Urinary bladder (tissue), 4 donors: ENCODE results near the gene PHF2. TPM values are rescaled to one million over a fixed set of nuclear protein-coding genes. Genes with fewer than 3 reads are reported as not detected.

ENCODE experiments used
- DNase-seq: peaks from one replicate; pipeline ENCODE4 v3.0.0-alpha.2; 2015; ENCODE audit errors: extremely low spot score
- H3K27ac ChIP-seq: one replicate; pipeline ENCODE4 v1.5.1; 2013; ENCODE audit warnings: low read depth, mild to moderate bottlenecking, moderate library complexity
- H3K36me3 ChIP-seq: one replicate; pipeline ENCODE4 v1.6.1; 2013; ENCODE audit warnings: mild to moderate bottlenecking, moderate library complexity; ENCODE audit not compliant: insufficient read depth
- H3K4me1 ChIP-seq: one replicate; pipeline ENCODE4 v1.6.1; 2013; ENCODE audit warnings: mild to moderate bottlenecking, moderate library complexity; ENCODE audit not compliant: insufficient read depth
- H3K4me3 ChIP-seq: one replicate; pipeline ENCODE4 v1.5.1; 2013; ENCODE audit warnings: low read depth, low read length
- WGBS: extraction: QIAGEN DNeasy Blood & Tissue Kit; methylation state at CpG from one replicate; pipeline ENCODE4 v1.1.7; 2013; 5-methylcytosine and 5-hydroxymethylcytosine counted together
- polyA plus RNA-seq: library from polyadenylated mRNA; stranded (reverse); fragments of 200-250 nt; gene quantifications from one replicate; pipeline ENCODE4 v1.2.3, GENCODE V29; 2013
- total RNA-seq: library from RNA; depleted of rRNA; stranded (reverse); fragments of >200 nt; gene quantifications from one replicate; pipeline ENCODE4 v1.2.3, GENCODE V29; 2014
- donor health status: healthy with polysubstance abuse.
- donor health status: healthy.

Gene PHF2
- total and polyA plus RNA-seq, 2 donors = 20.0 to 33.1 TPM

GRCh38 chr9:93644397-93645088 lies 68.2 kb downstream of the PHF2 start:
- DNase-seq = no peak
- H3K4me1 ChIP-seq = no peaks in the 10 kb centered on the region
- H3K36me3 ChIP-seq = peaks cover 4% of the 10 kb centered on the region
- 89% methylated on average over 12 of the region's 12 CpGs for WGBS
- H3K27ac ChIP-seq = no peak overlapping the region
- H3K4me3 ChIP-seq = no peak overlapping the region

- Histone ChIP-seq H3K27ac (no peak overlapping the region), H3K4me3 (no peak overlapping the region), H3K4me1 (no peaks in the 10 kb centered on the region), H3K36me3 (peaks cover 4% of the 10 kb centered on the region)
- DNase-seq = no peak
- 94% methylated on average over 28 of the region's 28 CpGs for WGBS
These were observed 68.9 kb downstream of the PHF2 start for GRCh38 chr9:93645149-93645889.

GRCh38 chr9:93645921-93646639 lies 69.7 kb downstream of the PHF2 start:
- Histone ChIP-seq H3K4me3 (no peak overlapping the region), H3K4me1 (no peaks in the 10 kb centered on the region), H3K36me3 (peaks cover 4% of the 10 kb centered on the region), H3K27ac (no peak overlapping the region)
- 93% methylated on average over 12 of the region's 12 CpGs for WGBS
- DNase-seq = no peak

DNA sequence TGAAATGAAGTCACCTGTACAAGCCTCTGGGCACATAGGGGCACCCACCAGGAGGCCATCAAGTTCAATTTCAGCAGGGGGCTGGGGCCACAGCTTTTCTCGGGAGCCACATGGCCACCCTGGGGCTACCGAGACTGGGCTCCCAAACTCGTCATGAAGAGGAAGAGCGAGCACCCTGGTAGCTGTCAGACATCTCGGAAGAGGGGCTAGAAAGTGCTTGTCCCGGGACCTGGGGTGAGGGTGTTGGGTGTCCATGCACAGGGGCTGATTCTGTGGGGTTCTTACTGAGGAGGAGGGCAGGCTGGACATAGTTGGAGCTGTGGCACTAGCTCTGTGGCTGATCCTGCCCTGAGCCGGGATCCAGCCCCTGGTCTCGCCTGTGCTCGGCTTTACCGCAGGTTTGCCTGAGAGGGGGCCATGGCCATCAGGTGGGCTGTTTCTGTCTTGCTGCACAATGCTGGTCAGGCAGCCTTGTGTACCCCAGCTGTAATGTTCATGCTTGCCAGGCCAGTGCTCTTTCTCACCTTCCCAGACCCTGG lies 70.3 kb downstream of the PHF2 start:
- no peak for DNase-seq
- WGBS = 97% methylated on average over 10 of the region's 10 CpGs
- H3K4me3 ChIP-seq = no peak overlapping the region
- peaks cover 4% of the 10 kb centered on the region for H3K36me3 ChIP-seq
- no peak overlapping the region for H3K27ac ChIP-seq
- no peaks in the 10 kb centered on the region for H3K4me1 ChIP-seq

- no peak for DNase-seq
- 92% methylated on average over 5 of the region's 5 CpGs for WGBS
- no peaks in the 10 kb centered on the region for H3K4me1 ChIP-seq
- H3K36me3 ChIP-seq = peaks cover 4% of the 10 kb centered on the region
- no peak overlapping the region for H3K4me3 ChIP-seq
- H3K27ac ChIP-seq = no peak overlapping the region
These were observed 71.8 kb downstream of the PHF2 start for GRCh38 chr9:93648181-93648580.

- Histone ChIP-seq H3K4me3 (no peak overlapping the region), H3K36me3 (peaks cover 4% of the 10 kb centered on the region)
- WGBS = 91% methylated on average over 13 of the region's 13 CpGs
These were observed 72.5 kb downstream of the PHF2 start for GRCh38 chr9:93648836-93649235.

DNA sequence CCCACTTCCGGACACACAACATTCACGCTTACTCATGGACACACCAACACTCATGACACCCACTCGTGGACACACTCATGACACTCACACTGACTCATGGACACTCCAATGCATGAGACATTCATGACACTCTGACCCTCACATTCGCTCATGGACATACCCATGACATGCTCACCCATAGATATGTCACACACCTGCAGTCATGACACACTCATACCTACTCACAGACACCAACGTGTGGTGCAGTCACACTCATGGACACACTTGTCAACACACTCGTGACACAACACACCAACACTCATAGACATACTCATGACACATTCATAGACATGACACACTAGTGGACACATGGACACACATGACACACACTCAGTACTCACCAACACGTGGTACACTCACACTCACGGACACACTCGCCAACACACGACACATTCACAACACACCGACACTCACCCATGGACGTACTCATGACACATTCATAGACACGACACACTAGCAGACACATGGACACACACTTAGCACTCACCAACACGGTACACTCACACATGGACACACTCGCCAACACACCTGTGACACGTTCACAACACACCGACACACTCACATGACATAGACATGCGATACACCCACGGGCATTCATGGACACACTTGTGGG lies 73.4 kb downstream of the PHF2 start:
- DNase-seq = no peak
- Histone ChIP-seq H3K36me3 (peaks cover 4% of the 10 kb centered on the region), H3K4me1 (no peaks in the 10 kb centered on the region), H3K27ac (no peak overlapping the region), H3K4me3 (no peak overlapping the region)
- 93% methylated on average over 19 of the region's 19 CpGs for WGBS

More at GRCh38 chr9:93648836-93649235, 72.5 kb downstream of the PHF2 start:
- Histone ChIP-seq H3K27ac (no peak overlapping the region), H3K4me1 (no peaks in the 10 kb centered on the region)
- no peak for DNase-seq

DNA sequence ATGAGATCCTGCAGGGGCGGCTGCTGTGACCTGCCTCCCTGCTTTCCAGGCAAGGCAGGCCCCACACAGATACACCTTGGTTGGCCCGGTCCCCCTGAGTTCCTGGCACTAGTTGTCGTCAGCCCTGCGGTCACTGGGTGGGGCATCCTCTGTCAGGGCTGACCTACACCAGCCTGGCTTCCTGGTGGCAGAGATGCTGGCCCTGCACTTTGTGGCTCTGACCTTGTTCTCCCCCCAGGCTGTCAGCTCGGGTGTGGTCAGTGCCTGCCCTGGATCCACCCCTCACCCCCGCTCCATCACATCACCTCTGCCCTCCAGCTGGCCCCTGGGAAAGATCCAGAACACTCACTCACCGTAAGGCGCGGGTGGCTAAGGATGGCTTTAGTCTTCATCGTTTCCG lies 74.1 kb downstream of the PHF2 start:
- Histone ChIP-seq H3K27ac (no peak overlapping the region), H3K36me3 (peaks cover 3% of the 10 kb centered on the region), H3K4me1 (no peaks in the 10 kb centered on the region), H3K4me3 (no peak overlapping the region)
- DNase-seq = no peak
- WGBS = 92% methylated on average over 11 of the region's 11 CpGs

DNA sequence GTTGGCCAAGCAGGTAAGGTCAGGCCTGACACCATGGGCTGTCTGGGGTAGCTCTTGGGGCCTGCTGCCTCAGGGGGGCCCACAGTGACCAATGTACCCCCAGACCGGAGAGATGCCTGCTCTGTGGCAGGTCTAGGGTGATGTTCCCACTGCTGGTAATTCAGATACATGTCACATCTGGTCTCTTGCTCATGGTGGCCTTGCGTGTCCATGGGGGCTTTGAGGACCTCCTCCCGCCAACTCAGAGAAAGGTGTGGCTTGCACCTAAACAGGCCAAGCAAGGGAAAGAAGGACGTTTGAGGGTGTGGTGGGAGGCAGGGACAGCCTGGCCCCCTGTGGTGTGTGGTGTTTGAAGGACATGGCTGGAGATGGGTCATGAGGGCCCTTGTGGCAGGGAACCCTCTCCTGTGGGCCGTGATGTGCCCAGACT lies 75.2 kb downstream of the PHF2 start:
- no peaks in the 10 kb centered on the region for H3K36me3 ChIP-seq
- no peak overlapping the region for H3K27ac ChIP-seq
- no peak for DNase-seq
- no peaks in the 10 kb centered on the region for H3K4me1 ChIP-seq
- 94% methylated on average over 5 of the region's 5 CpGs for WGBS
- H3K4me3 ChIP-seq = no peak overlapping the region

DNA sequence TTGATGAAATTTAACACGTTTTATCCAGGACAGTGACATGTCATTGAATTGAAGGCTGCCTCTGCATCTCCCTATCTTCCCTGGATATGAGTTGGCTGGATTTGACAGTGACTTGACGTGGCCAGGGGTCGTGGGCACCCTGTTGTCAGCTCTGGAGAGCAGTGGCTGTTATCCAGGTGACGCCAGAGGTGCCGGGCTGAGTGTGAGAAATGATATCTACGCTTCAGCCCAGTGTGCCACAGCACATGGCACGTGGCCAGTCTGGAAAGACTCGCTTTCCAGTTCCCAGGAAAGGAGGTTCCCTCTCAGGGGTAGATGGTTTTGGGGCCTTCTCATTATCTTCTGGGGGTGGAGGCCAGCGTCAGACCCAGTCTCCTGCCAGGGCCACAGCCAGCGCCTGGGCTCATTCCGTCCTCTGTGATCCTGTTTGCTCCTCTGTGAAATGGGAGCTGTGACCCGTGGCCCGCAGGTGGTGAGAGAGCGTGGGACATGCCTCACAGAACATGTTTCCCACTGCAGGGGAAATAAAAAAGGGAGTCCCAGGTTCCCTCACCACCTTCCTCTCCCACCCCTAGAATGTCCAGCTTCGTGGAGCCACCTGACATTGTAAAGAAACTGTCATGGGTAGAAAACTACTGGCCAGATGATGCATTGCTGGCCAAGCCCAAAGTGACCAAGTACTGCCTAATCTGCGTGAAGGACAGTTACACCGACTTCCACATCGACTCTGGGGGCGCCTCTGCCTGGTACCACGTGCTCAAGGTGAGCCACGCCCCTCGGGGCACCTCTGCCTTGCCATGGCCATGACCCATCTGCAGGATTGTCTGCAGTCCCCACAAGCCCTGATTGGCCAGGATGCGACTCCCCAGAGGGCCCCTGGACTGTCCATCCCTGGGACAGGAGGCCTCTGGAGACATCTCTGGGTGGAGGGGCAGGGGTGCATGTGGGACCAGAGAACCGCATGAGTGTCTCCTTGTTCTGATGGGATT lies 76.5 kb downstream of the PHF2 start:
- no peaks in the 10 kb centered on the region for H3K4me1 ChIP-seq
- no peak overlapping the region for H3K4me3 ChIP-seq
- no peak for DNase-seq
- no peak overlapping the region for H3K27ac ChIP-seq
- H3K36me3 ChIP-seq = no peaks in the 10 kb centered on the region
- WGBS = 94% methylated on average over 24 of the region's 24 CpGs

DNA sequence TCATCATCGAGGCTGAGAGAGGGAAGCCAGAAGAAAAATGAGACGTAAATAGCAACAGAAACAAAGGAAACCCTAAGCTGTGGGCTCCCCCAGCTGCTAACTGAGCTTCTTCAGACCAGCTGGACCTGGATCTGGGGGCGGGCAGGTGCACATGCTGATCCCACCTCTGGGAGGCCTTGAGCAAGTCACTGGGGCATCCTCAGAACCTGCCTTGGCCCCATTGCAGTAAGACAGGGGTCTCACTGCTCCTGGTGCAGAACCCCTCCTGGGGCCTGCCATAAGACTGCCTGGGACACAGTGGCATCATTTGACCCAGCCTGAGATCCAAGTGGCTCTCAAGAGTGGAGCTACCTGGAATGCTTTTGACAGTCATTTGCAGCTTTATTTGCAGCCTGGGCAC lies 77.4 kb downstream of the PHF2 start:
- no peak overlapping the region for H3K27ac ChIP-seq
- no peak for DNase-seq
- WGBS = 87% methylated on average over 3 of the region's 3 CpGs
- no peak overlapping the region for H3K4me3 ChIP-seq
- no peaks in the 10 kb centered on the region for H3K4me1 ChIP-seq
- H3K36me3 ChIP-seq = no peaks in the 10 kb centered on the region

DNA sequence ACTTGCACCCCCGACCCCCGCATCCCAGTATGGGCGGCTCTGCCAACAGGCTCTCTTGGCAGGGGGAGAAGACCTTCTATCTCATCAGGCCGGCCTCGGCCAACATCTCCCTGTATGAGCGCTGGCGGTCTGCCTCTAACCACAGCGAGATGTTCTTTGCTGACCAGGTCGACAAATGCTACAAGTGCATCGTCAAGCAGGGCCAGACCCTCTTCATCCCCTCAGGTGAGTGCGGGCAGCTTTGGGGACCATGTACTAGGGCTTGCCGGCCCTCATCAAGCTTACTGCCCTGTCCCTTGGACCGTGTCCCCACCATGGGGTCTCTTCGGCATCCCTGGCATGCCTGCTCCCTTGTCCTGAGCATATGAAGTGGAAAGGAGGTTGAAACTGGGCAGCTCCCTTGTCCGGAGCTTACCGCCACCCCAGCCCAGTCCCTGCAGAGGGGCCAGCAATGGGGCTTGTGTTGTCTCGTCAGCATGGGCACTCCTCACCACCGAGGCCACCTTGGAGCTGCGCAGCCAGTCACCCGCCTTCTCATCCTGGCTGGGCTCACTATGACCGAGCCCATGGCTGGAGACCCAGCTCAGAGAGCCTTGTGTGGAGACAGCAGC lies 78.1 kb downstream of the PHF2 start:
- Histone ChIP-seq H3K4me3 (no peak overlapping the region), H3K4me1 (no peaks in the 10 kb centered on the region), H3K36me3 (no peaks in the 10 kb centered on the region), H3K27ac (no peak overlapping the region)
- 96% methylated on average over 21 of the region's 21 CpGs for WGBS
- no peak for DNase-seq
